Neural cell (in vitro differentiated cells): ENCODE measurements around the gene TNRC6C.

Experiments
- CTCF ChIP-seq: fragments of 450-650 bp; IDR thresholded peaks from 2 replicates; pipeline ENCODE4 v1.5.1; 2014; ENCODE audit warnings: antibody characterized with exemption, mild to moderate bottlenecking, moderate library complexity; ENCODE audit not compliant: poor library complexity, severe bottlenecking
- MXI1 ChIP-seq: fragments of 450-650 bp; conservative IDR thresholded peaks from 2 replicates; pipeline ENCODE4 v1.6.1; 2014; ENCODE audit warnings: antibody characterized with exemption, mild to moderate bottlenecking; ENCODE audit not compliant: poor library complexity, severe bottlenecking
- POLR2AphosphoS5 ChIP-seq: IDR thresholded peaks from 2 replicates; pipeline ENCODE4 v1.6.1; 2012
- SMC3 ChIP-seq: fragments of 450-650 bp; conservative IDR thresholded peaks from 2 replicates; pipeline ENCODE4 v1.6.1; 2014; ENCODE audit warnings: antibody characterized with exemption, mild to moderate bottlenecking, moderate library complexity; ENCODE audit not compliant: poor library complexity

- TF ChIP-seq SMC3 (no peak), CTCF (no peak), MXI1 (no peak), POLR2AphosphoS5 (no peak)
These were observed 164.9 kb downstream of the TNRC6C start for GRCh38 chr17:78123258-78123929.
